ENCODE data around the gene ZNF397.

GRCh38 chr18:35303610-35304009, 62.8 kb downstream of the ZNF397 start:
- TF ChIP-seq CTCF (IDR thresholded peaks at IDR 0.05; ENCODE audit: low read length) (no peak), EZH2 (IDR thresholded peaks at IDR 0.05; ENCODE audit: borderline replicate concordance, low read length) (no peak)
